GM21526 (cell line): ENCODE measurements around the gene KMT2B.

Source experiments
- ATAC-seq: cut with Tn5 transposase; IDR thresholded peaks from one replicate; pipeline ENCODE4 v1.9.1; 2021; ENCODE audit warnings: moderate library complexity; ENCODE audit not compliant: unreplicated experiment, low FRiP score

KMT2B gene

GRCh38 chr19:35740423-35741202 lies 22.8 kb downstream of the KMT2B start:
- ATAC-seq, result peak; percentile 51

- no peak for ATAC-seq
Observed at GRCh38 chr19:35741203-35741515, 23.4 kb downstream of the KMT2B start.

- no peak for ATAC-seq
Observed at GRCh38 chr19:35742121-35742724, 24.4 kb downstream of the KMT2B start, which contains the start of gene IGFLR1. Gene IGFLR1 (minus strand): TSS chr19:35742452. CDS start chr19:35741180, 1,272 bp downstream.

GRCh38 chr19:35743640-35744429 lies 26.0 kb downstream of the KMT2B start:
- ATAC-seq, result no peak

GRCh38 chr19:35744430-35745327 lies 26.9 kb downstream of the KMT2B start:
- ATAC-seq, result peak; percentile 31

- peak; percentile 35 for ATAC-seq
Observed at GRCh38 chr19:35745328-35746086, 27.7 kb downstream of the KMT2B start, which contains the start of the genes PSENEN and U2AF1L4. Gene PSENEN (plus strand): TSS chr19:35745651. CDS start chr19:35745931, 280 bp downstream. Gene U2AF1L4 (minus strand): TSS chr19:35745418. CDS start chr19:35745391, 27 bp downstream.

GRCh38 chr19:35746087-35746462 lies 28.3 kb downstream of the KMT2B start:
- ATAC-seq, result no peak

GRCh38 chr19:35746531-35746930 lies 28.7 kb downstream of the KMT2B start:
- ATAC-seq, result no peak

GRCh38 chr19:35748106-35749020 lies 30.6 kb downstream of the KMT2B start, which contains the start of gene LIN37:
Gene LIN37 (plus strand): TSS chr19:35748576. CDS start chr19:35748725, 149 bp downstream.
- peak; percentile 54 for ATAC-seq

- ATAC-seq, result no peak
Observed at GRCh38 chr19:35750167-35750566, 32.4 kb downstream of the KMT2B start.

GRCh38 chr19:35751839-35752745 lies 34.3 kb downstream of the KMT2B start:
- no peak for ATAC-seq

- ATAC-seq, result no peak
Observed at GRCh38 chr19:35752746-35753350, 35.0 kb downstream of the KMT2B start.

- ATAC-seq, result no peak
Observed at GRCh38 chr19:35753634-35754369, 36.0 kb downstream of the KMT2B start.

GRCh38 chr19:35754370-35755130 lies 36.7 kb downstream of the KMT2B start:
- no peak for ATAC-seq

- no peak for ATAC-seq
Observed at GRCh38 chr19:35755131-35755549, 37.3 kb downstream of the KMT2B start.
